HepG2 (cell line): ENCODE measurements around the gene FRMD4A.

ENCODE experiments used
- BHLHE40 ChIP-seq: IDR thresholded peaks from 2 replicates; pipeline ENCODE4 v1.6.1; 2011; ENCODE audit warnings: low read length, improper control_type of control experiment
- POLR2AphosphoS2 ChIP-seq: IDR thresholded peaks from 2 replicates; pipeline ENCODE4 v1.6.1; 2011; ENCODE audit warnings: low read depth, low read length, improper control_type of control experiment
- RBAK ChIP-seq: sonication (generic); formaldehyde crosslinking; IDR thresholded peaks from 2 replicates; pipeline ENCODE4 v1.5.1; 2020; ENCODE audit warnings: mild to moderate bottlenecking, missing genetic modification reagents
- TEF ChIP-seq: sonication (generic); formaldehyde crosslinking; IDR thresholded peaks from 2 replicates; pipeline ENCODE4 v1.5.0; 2020; ENCODE audit warnings: missing genetic modification reagents
- YY1 ChIP-seq: IDR thresholded peaks from 2 replicates; pipeline ENCODE4 v1.6.1; 2011; ENCODE audit warnings: low read length, low read depth, moderate library complexity, mild to moderate bottlenecking; ENCODE audit not compliant: insufficient read depth, insufficient replicate concordance
- TF ChIP-seq, protein P1 (sequence below): sonication (generic); formaldehyde crosslinking; IDR thresholded peaks from 2 replicates; pipeline ENCODE4 v1.4.0; 2020; ENCODE audit warnings: missing genetic modification reagents
- TF ChIP-seq, protein P2 (sequence below): sonication (generic); formaldehyde crosslinking; IDR thresholded peaks from 2 replicates; pipeline ENCODE4 v1.4.0; 2020; ENCODE audit warnings: low read depth, mild to moderate bottlenecking, missing genetic modification reagents

GRCh38 chr10:14162629-14163344 lies 167.9 kb downstream of the FRMD4A start:
- TF ChIP-seq POLR2AphosphoS2 (no peak), TEF (no peak), YY1 (no peak), RBAK (CRISPR knock-in tag) (no peak), BHLHE40 (no peak)
- TF ChIP-seq, protein P1, sequence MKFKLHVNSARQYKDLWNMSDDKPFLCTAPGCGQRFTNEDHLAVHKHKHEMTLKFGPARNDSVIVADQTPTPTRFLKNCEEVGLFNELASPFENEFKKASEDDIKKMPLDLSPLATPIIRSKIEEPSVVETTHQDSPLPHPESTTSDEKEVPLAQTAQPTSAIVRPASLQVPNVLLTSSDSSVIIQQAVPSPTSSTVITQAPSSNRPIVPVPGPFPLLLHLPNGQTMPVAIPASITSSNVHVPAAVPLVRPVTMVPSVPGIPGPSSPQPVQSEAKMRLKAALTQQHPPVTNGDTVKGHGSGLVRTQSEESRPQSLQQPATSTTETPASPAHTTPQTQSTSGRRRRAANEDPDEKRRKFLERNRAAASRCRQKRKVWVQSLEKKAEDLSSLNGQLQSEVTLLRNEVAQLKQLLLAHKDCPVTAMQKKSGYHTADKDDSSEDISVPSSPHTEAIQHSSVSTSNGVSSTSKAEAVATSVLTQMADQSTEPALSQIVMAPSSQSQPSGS (CRISPR knock-in tag), result no peak
- TF ChIP-seq, protein P2, sequence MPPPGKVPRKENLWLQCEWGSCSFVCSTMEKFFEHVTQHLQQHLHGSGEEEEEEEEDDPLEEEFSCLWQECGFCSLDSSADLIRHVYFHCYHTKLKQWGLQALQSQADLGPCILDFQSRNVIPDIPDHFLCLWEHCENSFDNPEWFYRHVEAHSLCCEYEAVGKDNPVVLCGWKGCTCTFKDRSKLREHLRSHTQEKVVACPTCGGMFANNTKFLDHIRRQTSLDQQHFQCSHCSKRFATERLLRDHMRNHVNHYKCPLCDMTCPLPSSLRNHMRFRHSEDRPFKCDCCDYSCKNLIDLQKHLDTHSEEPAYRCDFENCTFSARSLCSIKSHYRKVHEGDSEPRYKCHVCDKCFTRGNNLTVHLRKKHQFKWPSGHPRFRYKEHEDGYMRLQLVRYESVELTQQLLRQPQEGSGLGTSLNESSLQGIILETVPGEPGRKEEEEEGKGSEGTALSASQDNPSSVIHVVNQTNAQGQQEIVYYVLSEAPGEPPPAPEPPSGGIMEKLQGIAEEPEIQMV (CRISPR knock-in tag), result no peak
